ENCODE measurements around the gene CGGBP1.

The CGGBP1 gene

GRCh38 chr3:88076712-88077111 lies 17.9 kb upstream of the CGGBP1 start:
- no peak overlapping the region for H3K9ac ChIP-seq (ENCODE audit: low read length)
- H3K4me1 ChIP-seq (ENCODE audit: insufficient read depth, low read length, severe bottlenecking), result no peaks in the 10 kb centered on the region
- no peaks in the 10 kb centered on the region for H3K9me2 ChIP-seq (ENCODE audit: low read depth, low read length)
- no peak overlapping the region for H3K4me2 ChIP-seq (ENCODE audit: low read length)
- peaks cover 7% of the 10 kb centered on the region; the same call in 1 of the 2 replicates for H3K36me3 ChIP-seq (ENCODE audit: insufficient read depth, low read length)
- no peaks in the 10 kb centered on the region for H3K27me3 ChIP-seq (ENCODE audit: insufficient read depth, low read length)
- H3K79me2 ChIP-seq (ENCODE audit: insufficient read depth, low read length), result peaks cover 94% of the 10 kb centered on the region
- H4K20me1 ChIP-seq (ENCODE audit: insufficient read depth, low read length), result no peaks in the 10 kb centered on the region
- H3K27ac ChIP-seq (ENCODE audit: low read depth, low read length, poor library complexity, severe bottlenecking), result no peak overlapping the region
- 0 out of 2 replicates have a peak, but pooled peaks cover 4% of the 10 kb centered on the region for H3F3A ChIP-seq (ENCODE audit: insufficient read depth, low read length)
- H3K9me3 ChIP-seq (ENCODE audit: low read length), result peaks cover 5% of the 10 kb centered on the region; the same call in 1 of the 2 replicates
- no peak overlapping the region for H2AFZ ChIP-seq (ENCODE audit: low read length)
- TF ChIP-seq EZH2 (IDR thresholded peaks at IDR 0.05; ENCODE audit: borderline replicate concordance, low read length), result no peak
- TF ChIP-seq CTCF (IDR thresholded peaks at IDR 0.05; ENCODE audit: low read length), result no peak
- H3K4me3 ChIP-seq (ENCODE audit: low read depth, low read length, poor library complexity, severe bottlenecking), result no peak overlapping the region

- peaks cover 5% of the 10 kb centered on the region; the same call in 1 of the 2 replicates for H3K9me3 ChIP-seq (ENCODE audit: low read length)
- no peaks in the 10 kb centered on the region for H3K27me3 ChIP-seq (ENCODE audit: insufficient read depth, low read length)
- TF ChIP-seq EZH2 (IDR thresholded peaks at IDR 0.05; ENCODE audit: borderline replicate concordance, low read length) (no peak), CTCF (IDR thresholded peaks at IDR 0.05; ENCODE audit: low read length) (no peak)
- no peak overlapping the region for H3K9ac ChIP-seq (ENCODE audit: low read length)
- no peak overlapping the region for H3K27ac ChIP-seq (ENCODE audit: low read depth, low read length, poor library complexity, severe bottlenecking)
- H3K4me3 ChIP-seq (ENCODE audit: low read depth, low read length, poor library complexity, severe bottlenecking), result no peak overlapping the region
- no peaks in the 10 kb centered on the region for H4K20me1 ChIP-seq (ENCODE audit: insufficient read depth, low read length)
- 0 out of 2 replicates have a peak, but pooled peaks cover 6% of the 10 kb centered on the region for H3K36me3 ChIP-seq (ENCODE audit: insufficient read depth, low read length)
- H3F3A ChIP-seq (ENCODE audit: insufficient read depth, low read length), result 0 out of 2 replicates have a peak, but pooled peaks cover 4% of the 10 kb centered on the region
- H3K9me2 ChIP-seq (ENCODE audit: low read depth, low read length), result no peaks in the 10 kb centered on the region
- H3K79me2 ChIP-seq (ENCODE audit: insufficient read depth, low read length), result peaks cover 83% of the 10 kb centered on the region
- H3K4me1 ChIP-seq (ENCODE audit: insufficient read depth, low read length, severe bottlenecking), result no peaks in the 10 kb centered on the region
- H2AFZ ChIP-seq (ENCODE audit: low read length), result no peak overlapping the region
- H3K4me2 ChIP-seq (ENCODE audit: low read length), result no peak overlapping the region
Observed at GRCh38 chr3:88075497-88075896, 16.7 kb upstream of the CGGBP1 start.

DNA sequence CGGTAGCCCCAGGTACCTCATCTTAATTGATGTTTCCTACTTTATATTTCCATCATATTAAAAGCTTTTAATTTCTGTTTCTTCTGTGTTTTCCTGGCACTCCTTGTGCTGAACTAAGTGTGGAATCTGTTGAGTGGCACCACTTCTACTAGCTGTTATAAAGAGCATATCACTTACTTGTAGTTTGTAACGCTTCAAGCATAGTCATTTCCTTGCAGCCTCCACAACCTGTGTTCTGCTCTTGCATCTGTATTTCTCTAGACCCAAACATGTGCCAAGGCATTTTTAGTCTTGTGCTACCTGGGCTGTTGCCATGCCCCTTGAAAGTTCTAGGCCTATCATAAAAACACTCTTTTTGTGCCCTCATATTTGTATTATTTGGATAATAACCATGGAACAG lies 16.3 kb upstream of the CGGBP1 start:
- Histone ChIP-seq H3K79me2 (ENCODE audit: insufficient read depth, low read length) (peaks cover 81% of the 10 kb centered on the region), H3K9me2 (ENCODE audit: low read depth, low read length) (no peaks in the 10 kb centered on the region), H3K36me3 (ENCODE audit: insufficient read depth, low read length) (0 out of 2 replicates have a peak, but pooled peaks cover 10% of the 10 kb centered on the region), H4K20me1 (ENCODE audit: insufficient read depth, low read length) (no peaks in the 10 kb centered on the region), H3K27ac (ENCODE audit: low read depth, low read length, poor library complexity, severe bottlenecking) (no peak overlapping the region), H2AFZ (ENCODE audit: low read length) (no peak overlapping the region), H3K4me2 (ENCODE audit: low read length) (no peak overlapping the region), H3K4me1 (ENCODE audit: insufficient read depth, low read length, severe bottlenecking) (no peaks in the 10 kb centered on the region), H3K9me3 (ENCODE audit: low read length) (peaks cover 5% of the 10 kb centered on the region; the same call in 1 of the 2 replicates), H3K4me3 (ENCODE audit: low read depth, low read length, poor library complexity, severe bottlenecking) (no peak overlapping the region), H3K9ac (ENCODE audit: low read length) (no peak overlapping the region), H3F3A (ENCODE audit: insufficient read depth, low read length) (0 out of 2 replicates have a peak, but pooled peaks cover 4% of the 10 kb centered on the region), H3K27me3 (ENCODE audit: insufficient read depth, low read length) (no peaks in the 10 kb centered on the region)
- TF ChIP-seq EZH2 (IDR thresholded peaks at IDR 0.05; ENCODE audit: borderline replicate concordance, low read length), result no peak
- TF ChIP-seq CTCF (IDR thresholded peaks at IDR 0.05; ENCODE audit: low read length), result no peak
